ENCODE data around the gene KRT15. TPM values are rescaled to one million over a fixed set of nuclear protein-coding genes. Genes with fewer than 3 reads are reported as not detected.

The KRT15 gene
- total RNA-seq, 1 experiment from 2014 or later = 83.0 TPM

DNA sequence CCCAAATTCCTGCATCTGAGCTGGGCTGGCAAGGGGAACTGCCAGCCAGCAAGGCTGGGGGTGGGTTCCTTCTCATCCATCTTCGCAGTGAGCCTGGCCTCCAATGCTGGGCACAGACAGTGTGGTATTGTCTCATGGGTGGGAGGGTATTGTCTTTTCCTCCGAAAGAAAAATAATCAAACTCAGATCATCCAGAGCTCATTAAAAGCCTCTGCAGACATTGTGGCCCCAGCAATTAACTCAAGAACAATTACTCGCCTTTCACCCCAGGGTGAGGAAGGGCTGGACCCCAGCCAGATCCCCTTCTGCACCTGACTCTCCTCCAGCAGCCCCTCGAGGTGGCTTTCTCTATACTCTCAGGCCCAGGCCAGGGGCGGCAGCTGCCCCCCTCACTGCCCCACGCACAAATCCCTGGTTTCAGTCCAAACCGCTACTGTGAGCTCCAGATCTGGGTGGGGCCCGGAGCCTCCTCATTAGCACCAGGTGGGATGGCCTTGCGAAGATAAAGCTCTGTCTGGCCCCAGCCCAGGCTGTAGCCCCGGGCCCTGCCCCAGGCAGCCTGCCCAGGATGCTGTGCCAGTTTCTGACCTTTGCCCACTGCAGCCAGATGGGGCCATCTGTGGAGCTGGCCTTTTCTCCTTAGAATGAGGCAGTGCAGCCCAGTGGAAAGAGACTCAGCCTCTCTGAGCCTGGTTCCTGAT, 2.3 kb upstream of the KRT15 start:
- Mint-ChIP-seq H3K27ac (ENCODE audit: unreplicated experiment) (peak overlapping the region; percentile 99), H3K36me3 (ENCODE audit: insufficient read depth, unreplicated experiment) (peaks cover 97% of the 10 kb centered on the region), H3K27me3 (ENCODE audit: unreplicated experiment) (no peaks in the 10 kb centered on the region), H3K4me3 (ENCODE audit: low read depth, unreplicated experiment) (peak overlapping the region; percentile 95), H3K4me1 (ENCODE audit: low read depth, unreplicated experiment) (peaks cover 73% of the 10 kb centered on the region), H3K9me3 (ENCODE audit: low read depth, unreplicated experiment) (no peaks in the 10 kb centered on the region)
- intact Hi-C loops (cut with micrococcal nuclease; ENCODE audit: unreplicated experiment) = loop anchor here (5.0 to 10.0 kb wide), 2 partner anchors 586 to 664 kb away; partner anchors contain the start of gene KRT23
- TF ChIP-seq, protein P1, sequence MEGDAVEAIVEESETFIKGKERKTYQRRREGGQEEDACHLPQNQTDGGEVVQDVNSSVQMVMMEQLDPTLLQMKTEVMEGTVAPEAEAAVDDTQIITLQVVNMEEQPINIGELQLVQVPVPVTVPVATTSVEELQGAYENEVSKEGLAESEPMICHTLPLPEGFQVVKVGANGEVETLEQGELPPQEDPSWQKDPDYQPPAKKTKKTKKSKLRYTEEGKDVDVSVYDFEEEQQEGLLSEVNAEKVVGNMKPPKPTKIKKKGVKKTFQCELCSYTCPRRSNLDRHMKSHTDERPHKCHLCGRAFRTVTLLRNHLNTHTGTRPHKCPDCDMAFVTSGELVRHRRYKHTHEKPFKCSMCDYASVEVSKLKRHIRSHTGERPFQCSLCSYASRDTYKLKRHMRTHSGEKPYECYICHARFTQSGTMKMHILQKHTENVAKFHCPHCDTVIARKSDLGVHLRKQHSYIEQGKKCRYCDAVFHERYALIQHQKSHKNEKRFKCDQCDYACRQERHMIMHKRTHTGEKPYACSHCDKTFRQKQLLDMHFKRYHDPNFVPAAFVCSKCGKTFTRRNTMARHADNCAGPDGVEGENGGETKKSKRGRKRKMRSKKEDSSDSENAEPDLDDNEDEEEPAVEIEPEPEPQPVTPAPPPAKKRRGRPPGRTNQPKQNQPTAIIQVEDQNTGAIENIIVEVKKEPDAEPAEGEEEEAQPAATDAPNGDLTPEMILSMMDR (IDR thresholded peaks at IDR 0.05; ENCODE audit: unreplicated experiment) = no peak
- peak; percentile 70 for DNase-seq
- CTCF ChIA-PET = interaction anchor here (0.6 to 19.2 kb wide), 21 partner anchors 9 to 702 kb away, joined by 3 to 471 read pairs (median 5); no protein-coding TSS in a partner anchor
- no TSS peak for BruUV-seq (replicated peaks)

DNA sequence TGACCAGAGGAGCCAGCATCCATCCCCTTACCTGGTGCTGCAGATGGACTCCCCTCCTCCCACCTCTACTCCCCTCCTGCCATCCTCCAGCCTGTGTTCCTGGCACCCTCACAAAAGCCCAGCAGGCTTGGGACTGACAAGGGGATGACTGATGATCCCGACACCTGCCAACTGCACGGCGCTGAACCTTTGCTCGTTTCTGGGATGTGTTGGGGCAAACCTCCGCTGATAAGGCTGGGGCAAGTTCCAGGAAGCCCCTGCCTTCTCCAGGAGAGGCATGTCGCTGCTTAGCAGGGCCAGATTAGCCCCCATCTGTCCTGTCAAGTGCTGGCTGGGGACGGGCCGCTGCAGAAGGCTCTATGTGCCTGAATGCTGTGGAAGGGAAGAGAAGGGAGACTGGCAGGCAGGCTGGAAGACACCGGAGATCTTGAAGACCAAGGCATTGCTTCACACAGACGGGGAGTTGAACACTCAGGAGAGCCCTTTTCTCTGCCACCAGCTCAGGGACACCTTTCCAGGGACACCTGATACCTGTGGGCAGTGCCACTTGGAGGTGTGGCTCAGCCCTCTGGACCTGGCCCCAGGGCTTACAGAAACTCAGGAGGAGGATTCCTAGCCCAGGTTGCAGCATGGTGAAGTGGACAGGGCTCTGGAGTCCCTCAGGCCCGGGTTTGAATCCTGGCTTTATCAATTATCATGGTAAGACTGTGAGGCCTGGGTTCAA, 973 bp upstream of the KRT15 start:
- no peaks in the 10 kb centered on the region for H3K9me3 Mint-ChIP-seq (ENCODE audit: low read depth, unreplicated experiment)
- no TSS peak for BruUV-seq (replicated peaks)
- peak overlapping the region; percentile 99 for H3K27ac Mint-ChIP-seq (ENCODE audit: unreplicated experiment)
- intact Hi-C loops (cut with micrococcal nuclease; ENCODE audit: unreplicated experiment) = loop anchor here (5.0 to 10.0 kb wide), 2 partner anchors 585 to 662 kb away; partner anchors contain the start of gene KRT23
- H3K27me3 Mint-ChIP-seq (ENCODE audit: unreplicated experiment) = no peaks in the 10 kb centered on the region
- peaks cover 67% of the 10 kb centered on the region for H3K4me1 Mint-ChIP-seq (ENCODE audit: low read depth, unreplicated experiment)
- TF ChIP-seq, protein P1 (IDR thresholded peaks at IDR 0.05; ENCODE audit: unreplicated experiment) = no peak
- peak; percentile 73 for DNase-seq
- H3K36me3 Mint-ChIP-seq (ENCODE audit: insufficient read depth, unreplicated experiment) = peaks cover 96% of the 10 kb centered on the region
- peak overlapping the region; percentile 5 for H3K4me3 Mint-ChIP-seq (ENCODE audit: low read depth, unreplicated experiment)
- CTCF ChIA-PET = interaction anchor here (0.5 to 19.2 kb wide), 7 partner anchors 10 to 662 kb away, joined by 3 to 471 read pairs (median 4); no protein-coding TSS in a partner anchor

DNA sequence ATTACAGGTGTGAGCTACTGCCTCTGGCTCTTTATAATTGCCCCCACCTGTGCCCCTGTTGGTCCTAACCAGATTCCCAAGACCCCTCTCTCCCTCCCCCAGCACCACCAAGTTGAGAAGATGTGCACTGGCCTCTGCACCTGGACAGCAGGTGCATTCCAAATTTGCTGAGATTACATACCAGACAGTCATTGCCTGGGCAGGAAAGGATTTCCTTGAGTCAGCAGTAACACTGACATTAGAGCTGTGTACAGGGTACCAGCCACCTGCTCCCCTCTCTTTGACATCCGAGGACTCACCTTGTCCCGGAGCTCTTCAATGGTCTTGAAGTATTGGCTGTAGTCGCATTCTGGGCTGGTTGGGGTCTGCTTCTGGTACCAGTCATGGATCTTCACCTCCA, 659 bp downstream of the KRT15 start:
- Mint-ChIP-seq H3K27me3 (ENCODE audit: unreplicated experiment) (no peaks in the 10 kb centered on the region), H3K4me3 (ENCODE audit: low read depth, unreplicated experiment) (no peak overlapping the region), H3K9me3 (ENCODE audit: low read depth, unreplicated experiment) (no peaks in the 10 kb centered on the region), H3K27ac (ENCODE audit: unreplicated experiment) (peak overlapping the region; percentile 99), H3K4me1 (ENCODE audit: low read depth, unreplicated experiment) (peaks cover 50% of the 10 kb centered on the region), H3K36me3 (ENCODE audit: insufficient read depth, unreplicated experiment) (peaks cover 96% of the 10 kb centered on the region)
- intact Hi-C loops (cut with micrococcal nuclease; ENCODE audit: unreplicated experiment) = no loop called here
- CTCF ChIA-PET = interaction anchor here (0.6 to 19.2 kb wide), 5 partner anchors 10 to 872 kb away, joined by 3 to 471 read pairs (median 4); partner anchors contain the start of gene KRT13
- no peak for DNase-seq
- no TSS peak for BruUV-seq (replicated peaks)
- TF ChIP-seq, protein P1 (IDR thresholded peaks at IDR 0.05; ENCODE audit: unreplicated experiment) = no peak

DNA sequence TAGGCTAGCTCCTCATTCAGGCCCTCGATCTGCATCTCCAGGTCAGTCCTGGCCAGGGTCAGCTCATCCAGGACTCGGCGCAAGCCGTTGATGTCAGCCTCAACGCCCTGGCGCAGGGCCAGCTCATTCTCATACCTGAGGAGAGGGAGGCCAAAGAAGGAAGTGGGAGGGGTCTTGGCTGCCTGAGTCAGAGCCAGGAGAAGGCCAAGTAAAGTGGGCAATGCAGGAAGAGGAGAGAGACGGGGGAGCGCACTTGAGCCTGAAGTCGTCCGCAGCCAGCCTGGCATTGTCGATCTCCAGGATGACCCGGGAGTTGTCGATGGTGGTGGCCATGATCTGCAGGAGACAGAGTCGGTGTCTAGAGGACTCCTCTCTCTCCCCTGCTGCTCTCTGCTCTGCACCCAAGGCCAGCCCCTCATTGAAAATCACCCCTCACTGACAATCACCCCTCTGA, 1.8 kb downstream of the KRT15 start:
- no peak overlapping the region for H3K4me3 Mint-ChIP-seq (ENCODE audit: low read depth, unreplicated experiment)
- intact Hi-C loops (cut with micrococcal nuclease; ENCODE audit: unreplicated experiment) = no loop called here
- peaks cover 95% of the 10 kb centered on the region for H3K36me3 Mint-ChIP-seq (ENCODE audit: insufficient read depth, unreplicated experiment)
- no peaks in the 10 kb centered on the region for H3K27me3 Mint-ChIP-seq (ENCODE audit: unreplicated experiment)
- no peak for DNase-seq
- CTCF ChIA-PET = interaction anchor here (1.7 to 19.2 kb wide), 2 partner anchors 11 to 30 kb away, joined by 4 to 471 read pairs; partner anchors contain the start of gene KRT13
- peaks cover 39% of the 10 kb centered on the region for H3K4me1 Mint-ChIP-seq (ENCODE audit: low read depth, unreplicated experiment)
- BruUV-seq (replicated peaks) = no TSS peak
- peak overlapping the region; percentile 20 for H3K27ac Mint-ChIP-seq (ENCODE audit: unreplicated experiment)
- no peaks in the 10 kb centered on the region for H3K9me3 Mint-ChIP-seq (ENCODE audit: low read depth, unreplicated experiment)
- TF ChIP-seq, protein P1 (IDR thresholded peaks at IDR 0.05; ENCODE audit: unreplicated experiment) = no peak
